H9 (cell line): ENCODE data around the gene ZNF658. TPM values are rescaled to one million over a fixed set of nuclear protein-coding genes. Genes with fewer than 3 reads are reported as not detected.
"Not testable (repeated sequence)": the region's sequence is repeated elsewhere in the genome, so short reads cannot be mapped to it uniquely, and the experiment has no call there.

Source experiments
- DNase-seq: peaks from one replicate; pipeline ENCODE4 v3.0.0-alpha.2; 2017
- H2AFZ ChIP-seq: one replicate; pipeline ENCODE4 v1.6.1; 2013; ENCODE audit warnings: mild to moderate bottlenecking, low read length, control low read depth, moderate library complexity
- H2AK5ac ChIP-seq: 2 replicates; pipeline ENCODE4 v1.6.1; 2013; ENCODE audit warnings: low read length, control low read depth, mixed read lengths; ENCODE audit not compliant: insufficient read length
- H2BK120ac ChIP-seq: one replicate; pipeline ENCODE4 v1.6.1; 2013; ENCODE audit warnings: low read depth, mild to moderate bottlenecking, low read length, control low read depth, inconsistent platforms; ENCODE audit not compliant: poor library complexity, severe bottlenecking
- H2BK12ac ChIP-seq: 2 replicates; pipeline ENCODE4 v1.6.1; 2013; ENCODE audit warnings: low read length, control low read depth, mixed read lengths, low read depth; ENCODE audit not compliant: insufficient read length
- H2BK15ac ChIP-seq: 2 replicates; pipeline ENCODE4 v1.6.1; 2013; ENCODE audit warnings: low read depth, low read length, control low read depth
- H2BK20ac ChIP-seq: one replicate; pipeline ENCODE4 v1.6.1; 2013; ENCODE audit warnings: low read depth, mild to moderate bottlenecking, low read length, control low read depth, inconsistent platforms; ENCODE audit not compliant: poor library complexity, severe bottlenecking
- H2BK5ac ChIP-seq: 2 replicates; pipeline ENCODE4 v1.6.1; 2013; ENCODE audit warnings: low read length, control low read depth, mixed read lengths; ENCODE audit not compliant: insufficient read length
- H3K14ac ChIP-seq: 2 replicates; pipeline ENCODE4 v1.6.1; 2013; ENCODE audit warnings: low read length, control low read depth; ENCODE audit not compliant: insufficient read depth
- H3K18ac ChIP-seq: 2 replicates; pipeline ENCODE4 v1.6.1; 2013; ENCODE audit warnings: low read depth, mild to moderate bottlenecking, mixed read lengths, low read length, control low read depth; ENCODE audit not compliant: insufficient read length
- H3K23ac ChIP-seq: 2 replicates; pipeline ENCODE4 v1.6.1; 2013; ENCODE audit warnings: low read length, control low read depth, mixed read lengths, low read depth; ENCODE audit not compliant: insufficient read length
- H3K23me2 ChIP-seq: 2 replicates; pipeline ENCODE4 v1.6.1; 2013; ENCODE audit warnings: low read depth, mild to moderate bottlenecking, mixed read lengths, low read length, control low read depth; ENCODE audit not compliant: insufficient read length, poor library complexity, severe bottlenecking
- H3K27ac ChIP-seq: 2 replicates; pipeline ENCODE4 v1.5.1; 2013; ENCODE audit warnings: low read length, control low read depth, mixed read lengths, low read depth; ENCODE audit not compliant: insufficient read length
- H3K27me3 ChIP-seq: 2 replicates; pipeline ENCODE4 v1.6.1; 2013; ENCODE audit warnings: low read length, control low read depth, inconsistent platforms; ENCODE audit not compliant: insufficient read depth
- H3K4ac ChIP-seq: 2 replicates; pipeline ENCODE4 v1.6.1; 2013; ENCODE audit warnings: low read depth, mild to moderate bottlenecking, control low read depth, inconsistent platforms, low read length, moderate library complexity
- H3K4me1 ChIP-seq: 2 replicates; pipeline ENCODE4 v1.6.1; 2013; ENCODE audit warnings: low read length, control low read depth, inconsistent platforms; ENCODE audit not compliant: insufficient read depth
- H3K4me2 ChIP-seq: 2 replicates; pipeline ENCODE4 v1.6.1; 2013; ENCODE audit warnings: low read length, control low read depth, mixed read lengths; ENCODE audit not compliant: insufficient read length, insufficient read depth
- H3K56ac ChIP-seq: 2 replicates; pipeline ENCODE4 v1.6.1; 2013; ENCODE audit warnings: low read depth, mild to moderate bottlenecking, mixed read lengths, low read length, control low read depth; ENCODE audit not compliant: insufficient read length
- H3K79me1 ChIP-seq: 2 replicates; pipeline ENCODE4 v1.6.1; 2013; ENCODE audit warnings: low read depth, mild to moderate bottlenecking, moderate library complexity, low read length, control low read depth, inconsistent platforms; ENCODE audit not compliant: insufficient read depth, poor library complexity, severe bottlenecking
- H3K79me2 ChIP-seq: 2 replicates; pipeline ENCODE4 v1.6.1; 2013; ENCODE audit warnings: low read length, control low read depth, inconsistent platforms; ENCODE audit not compliant: insufficient read depth
- H3K9ac ChIP-seq: 2 replicates; pipeline ENCODE4 v1.6.1; 2013; ENCODE audit warnings: low read length, control low read depth, mixed read lengths; ENCODE audit not compliant: insufficient read length; ENCODE audit errors: extremely low read depth
- H3K9me3 ChIP-seq: one replicate; pipeline ENCODE4 v1.6.1; 2013; ENCODE audit warnings: low read depth, low read length, inconsistent platforms; ENCODE audit not compliant: control insufficient read depth
- H3T11ph ChIP-seq: one replicate; pipeline ENCODE4 v1.6.1; 2013; ENCODE audit warnings: mild to moderate bottlenecking, low read length, control low read depth, inconsistent platforms
- H4K20me1 ChIP-seq: one replicate; pipeline ENCODE4 v1.6.1; 2013; ENCODE audit not compliant: control insufficient read depth, insufficient read length, insufficient read depth
- H4K5ac ChIP-seq: 2 replicates; pipeline ENCODE4 v1.6.1; 2013; ENCODE audit warnings: low read depth, mild to moderate bottlenecking, mixed read lengths, low read length, control low read depth; ENCODE audit not compliant: insufficient read length
- H4K8ac ChIP-seq: replicated peaks from 2 replicates; pipeline ENCODE4 v1.6.1; 2013; ENCODE audit warnings: low read length, control low read depth, mixed read lengths, low read depth; ENCODE audit not compliant: insufficient read length
- H4K91ac ChIP-seq: 2 replicates; pipeline ENCODE4 v1.6.1; 2013; ENCODE audit warnings: low read depth, mild to moderate bottlenecking, moderate library complexity, mixed read lengths, low read length, control low read depth; ENCODE audit not compliant: insufficient read length
- H3K27ac Mint-ChIP-seq, 3 experiments: 2 replicates in 2 of 3; 3 replicates in 1 of 3; pipeline ENCODE4 v1.8.0; 2020 to 2021; ENCODE audit warnings: mixed read lengths in 3 of 3, mild to moderate bottlenecking in 1 of 3, moderate library complexity in 1 of 3
- H3K27me3 Mint-ChIP-seq: 2 replicates; pipeline ENCODE4 v1.8.0; 2021; ENCODE audit warnings: low read depth, mild to moderate bottlenecking, moderate library complexity, mixed read lengths
- H3K36me3 Mint-ChIP-seq, 3 experiments: 2 replicates in 2 of 3; 3 replicates in 1 of 3; pipeline ENCODE4 v1.8.0; 2020 to 2021; ENCODE audit warnings: low read depth in 3 of 3, mixed read lengths in 3 of 3; ENCODE audit not compliant: insufficient read depth in 1 of 3
- H3K4me1 Mint-ChIP-seq, 2 experiments: 2 replicates each; pipeline ENCODE4 v1.8.0; 2020; ENCODE audit warnings: mixed read lengths in 2 of 2
- H3K4me3 Mint-ChIP-seq, 2 experiments: 2 replicates in 1 of 2; 3 replicates in 1 of 2; pipeline ENCODE4 v1.8.0; 2020 to 2021; ENCODE audit warnings: mild to moderate bottlenecking in 2 of 2, mixed read lengths in 2 of 2, moderate library complexity in 1 of 2
- H3K9me3 Mint-ChIP-seq, 2 experiments: 2 replicates in 1 of 2; 3 replicates in 1 of 2; pipeline ENCODE4 v1.8.0; 2020; ENCODE audit warnings: mild to moderate bottlenecking in 2 of 2, mixed read lengths in 2 of 2, moderate library complexity in 1 of 2
- WGBS: extraction: QIAGEN DNeasy Blood & Tissue Kit; methylation state at CpG from one replicate; pipeline ENCODE4 v1.1.7; 2013; ENCODE audit warnings: missing lambda C conversion rate, low lambda C conversion rate, mixed read lengths; ENCODE audit not compliant: insufficient read length; ENCODE audit errors: extremely low coverage; 5-methylcytosine and 5-hydroxymethylcytosine counted together
- total RNA-seq: library from RNA; stranded (reverse); gene quantifications from 2 replicates; pipeline ENCODE4 v1.2.1, GENCODE V29; 2021

ZNF658 gene
- total RNA-seq, 1 experiment from 2014 or later = 3.6 TPM

- H3K4ac ChIP-seq, H2BK20ac ChIP-seq, H2AK5ac ChIP-seq, H3K27me3 Mint-ChIP-seq, H3K27me3 ChIP-seq, H3K23ac ChIP-seq, H3K4me3 Mint-ChIP-seq, H3T11ph ChIP-seq, H2BK5ac ChIP-seq, H2BK12ac ChIP-seq, DNase-seq, H3K27ac ChIP-seq, H3K56ac ChIP-seq, H3K4me1 ChIP-seq, H2BK120ac ChIP-seq, H4K91ac ChIP-seq, H3K27ac Mint-ChIP-seq, H3K18ac ChIP-seq, H3K9me3 ChIP-seq, H3K36me3 Mint-ChIP-seq, H2AFZ ChIP-seq, H3K79me2 ChIP-seq, H3K14ac ChIP-seq, H2BK15ac ChIP-seq, H3K9ac ChIP-seq, H4K20me1 ChIP-seq, H3K23me2 ChIP-seq, H4K8ac ChIP-seq, H3K9me3 Mint-ChIP-seq, H3K4me1 Mint-ChIP-seq, H3K4me2 ChIP-seq, H3K79me1 ChIP-seq, H4K5ac ChIP-seq: not testable (repeated sequence)
- no CpG with 5 or more reads among the region's 3 CpGs for whole genome bisulfite sequencing
Observed at GRCh38 chr9:66868660-66869059, 31.9 kb upstream of the ZNF658 start.

DNA sequence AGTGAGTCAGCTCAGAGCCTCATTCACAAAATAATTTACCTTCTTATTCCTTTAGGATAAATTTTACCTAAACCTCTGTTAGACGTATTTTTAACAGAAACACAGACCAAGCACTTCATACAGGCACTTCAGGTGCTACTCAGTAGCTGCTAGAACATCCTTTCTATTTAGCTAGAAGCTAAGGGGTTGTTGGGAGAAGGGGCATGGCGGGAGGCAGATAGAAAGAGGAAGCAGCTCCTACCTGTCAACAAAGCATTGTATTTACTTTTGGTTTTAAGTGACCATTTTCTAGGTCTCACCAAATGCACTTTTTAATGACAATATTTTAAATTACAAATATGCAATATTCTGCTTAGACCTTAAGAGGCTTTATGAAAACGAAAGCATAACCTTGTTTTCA lies 19.9 kb upstream of the ZNF658 start:
- H4K20me1 ChIP-seq = not testable (repeated sequence)

More for the DNA sequence above, 19.9 kb upstream of the ZNF658 start:
- not testable (repeated sequence) for DNase-seq, H3K9ac ChIP-seq, H3K4me1 Mint-ChIP-seq, H3K27ac ChIP-seq, H3K18ac ChIP-seq, H3K27me3 Mint-ChIP-seq, H2AFZ ChIP-seq, H2AK5ac ChIP-seq, H4K5ac ChIP-seq, H3K4me1 ChIP-seq, H3K14ac ChIP-seq, H3K79me1 ChIP-seq, H3K36me3 Mint-ChIP-seq, H2BK20ac ChIP-seq, H3K4me2 ChIP-seq, H3K23me2 ChIP-seq, H2BK15ac ChIP-seq, H3K27ac Mint-ChIP-seq, H3K56ac ChIP-seq, H3K9me3 ChIP-seq, H3T11ph ChIP-seq, H3K4ac ChIP-seq, H4K8ac ChIP-seq, H2BK12ac ChIP-seq, H3K79me2 ChIP-seq, H4K91ac ChIP-seq, H2BK120ac ChIP-seq, H3K27me3 ChIP-seq, H3K4me3 Mint-ChIP-seq, H3K23ac ChIP-seq, H3K9me3 Mint-ChIP-seq, H2BK5ac ChIP-seq
- no CpG with 5 or more reads among the region's 3 CpGs for WGBS
